GM18951 (cell line): Measurements from ENCODE around the gene STRIT1.
"Not testable (repeated sequence)": the region's sequence is repeated elsewhere in the genome, so short reads cannot be mapped to it uniquely, and the experiment has no call there.

Experiments
- POLR2A ChIP-seq: IDR thresholded peaks from 4 replicates; pipeline ENCODE4 v1.6.1; 2011; ENCODE audit warnings: mild to moderate bottlenecking; ENCODE audit not compliant: insufficient read length, insufficient read depth; ENCODE audit errors: extremely low read depth
- in situ Hi-C: fragments of 300-500 bp; cut with MboI; formaldehyde crosslinking; loops from one replicate; pipeline ENCODE4 v1.12.0; 2022; ENCODE audit warnings: low sequenced_read_pairs, mixed read lengths, inconsistent platforms; ENCODE audit not compliant: unreplicated experiment

STRIT1 gene

DNA sequence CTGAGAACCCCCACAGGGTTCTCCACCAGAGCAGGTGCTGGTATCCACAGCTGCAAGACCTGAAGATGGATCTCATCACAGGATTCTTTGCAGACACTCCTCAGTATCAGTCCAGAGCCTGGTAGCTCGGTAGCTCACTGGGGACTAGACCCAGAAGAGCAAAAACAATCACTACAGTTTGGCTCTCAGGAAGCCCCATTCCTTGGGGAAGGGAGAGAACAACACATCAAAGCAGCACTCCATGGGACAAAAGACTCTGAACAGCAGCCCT, 22.2 kb downstream of the STRIT1 start:
- in situ Hi-C loops = no loop called here
- no peak for TF ChIP-seq POLR2A

DNA sequence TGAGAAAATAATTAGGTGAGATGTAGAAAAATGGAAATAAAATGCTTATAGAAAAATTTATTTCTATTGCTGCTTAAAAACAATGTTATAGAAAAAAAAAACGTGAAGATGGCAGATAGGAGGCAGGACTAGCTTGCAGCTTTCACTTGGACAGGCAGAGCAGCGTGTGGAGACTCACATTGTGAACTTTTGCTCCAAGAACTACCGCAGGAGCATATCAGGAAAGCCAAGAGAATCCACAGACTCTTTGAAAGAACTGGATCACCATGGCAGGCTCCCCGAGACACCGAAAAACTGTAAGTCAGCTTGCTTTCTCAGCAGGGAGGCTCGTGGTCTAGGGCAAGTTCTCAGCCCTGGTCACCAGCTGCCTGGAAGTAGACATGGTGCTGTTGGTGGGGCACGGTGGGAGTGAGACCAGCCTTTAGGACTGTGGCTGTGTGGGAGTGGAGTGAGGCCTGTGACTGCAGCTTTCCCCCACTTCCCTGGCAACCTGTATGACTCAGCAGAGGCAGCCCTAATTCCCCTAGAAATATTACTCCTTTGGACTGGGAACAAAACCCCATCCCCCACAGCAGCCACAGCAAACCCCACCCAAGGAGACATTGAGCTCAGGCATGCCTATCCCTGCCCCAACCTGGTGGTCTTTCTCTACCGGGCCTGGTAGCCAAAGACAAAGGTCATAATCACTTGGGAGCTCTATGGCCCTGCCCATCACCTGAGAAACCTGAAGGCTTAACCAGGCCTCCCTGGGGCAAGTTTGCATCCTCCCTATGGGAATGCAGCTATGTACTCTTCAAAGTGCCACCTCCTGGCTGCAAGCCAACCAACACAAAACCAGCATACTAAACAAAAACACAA, 22.8 kb downstream of the STRIT1 start:
- in situ Hi-C loops = no loop called here
- TF ChIP-seq POLR2A = no peak

DNA sequence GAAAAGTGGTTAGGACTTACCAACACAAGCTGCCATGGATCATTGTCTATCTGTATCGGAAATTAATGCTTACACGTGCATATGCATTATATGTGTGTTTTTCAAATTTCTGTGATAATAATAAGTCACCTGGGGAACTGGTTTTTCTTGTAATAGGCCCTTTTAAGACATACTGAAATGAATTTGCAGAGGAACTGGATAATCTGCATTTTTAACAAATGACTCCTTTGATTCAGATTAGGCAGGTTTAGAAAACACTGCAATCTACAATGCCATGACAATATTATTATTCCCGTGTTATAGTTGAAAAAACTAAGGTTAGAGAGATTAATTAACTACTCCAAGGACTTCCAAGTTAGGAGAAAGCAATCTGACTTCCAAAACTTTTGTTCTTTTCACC, 23.4 kb downstream of the STRIT1 start:
- in situ Hi-C loops = no loop called here

DNA sequence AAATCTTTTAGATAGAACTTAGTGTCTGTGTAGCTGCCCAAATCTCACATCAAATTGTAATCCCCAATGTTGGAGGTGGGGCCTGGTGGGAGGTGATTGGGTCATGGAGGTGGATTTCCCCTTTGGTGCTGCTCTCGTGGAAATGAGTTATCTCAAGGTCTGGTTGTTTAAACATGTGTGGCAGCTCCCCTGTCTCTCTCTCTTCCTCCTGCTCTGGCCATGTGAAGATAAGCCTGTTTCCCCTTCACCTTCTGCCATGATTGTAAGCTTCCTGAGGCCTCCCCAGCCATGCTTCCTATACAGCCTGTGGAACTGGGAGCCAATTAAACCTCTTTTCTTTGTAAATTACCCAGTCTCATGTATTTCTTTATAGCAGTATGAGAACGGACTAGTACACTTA, 30.6 kb downstream of the STRIT1 start:
- in situ Hi-C loops = not testable (repeated sequence)

More for the DNA sequence above, 23.4 kb downstream of the STRIT1 start:
- no peak for TF ChIP-seq POLR2A

DNA sequence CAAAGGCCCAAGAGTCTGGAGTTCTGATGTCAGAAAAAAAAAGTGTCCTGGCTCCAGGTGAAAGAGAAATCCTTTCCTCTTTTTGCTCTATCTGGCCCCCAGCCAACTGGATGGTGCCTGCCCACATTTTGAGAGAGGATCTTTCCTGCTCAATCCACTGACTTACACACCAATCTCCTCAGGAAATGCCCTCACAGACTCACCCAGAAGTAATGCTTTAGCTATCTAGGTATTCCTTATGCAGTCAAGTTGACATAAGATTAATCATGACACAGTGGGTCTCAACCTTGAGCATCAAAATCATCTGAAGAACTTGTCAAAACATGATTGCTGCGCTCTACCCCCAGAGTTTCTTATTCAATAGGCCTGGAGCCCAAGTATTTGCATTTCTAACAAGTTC, 31.2 kb downstream of the STRIT1 start:
- in situ Hi-C loops = no loop called here
- no peak for TF ChIP-seq POLR2A

DNA sequence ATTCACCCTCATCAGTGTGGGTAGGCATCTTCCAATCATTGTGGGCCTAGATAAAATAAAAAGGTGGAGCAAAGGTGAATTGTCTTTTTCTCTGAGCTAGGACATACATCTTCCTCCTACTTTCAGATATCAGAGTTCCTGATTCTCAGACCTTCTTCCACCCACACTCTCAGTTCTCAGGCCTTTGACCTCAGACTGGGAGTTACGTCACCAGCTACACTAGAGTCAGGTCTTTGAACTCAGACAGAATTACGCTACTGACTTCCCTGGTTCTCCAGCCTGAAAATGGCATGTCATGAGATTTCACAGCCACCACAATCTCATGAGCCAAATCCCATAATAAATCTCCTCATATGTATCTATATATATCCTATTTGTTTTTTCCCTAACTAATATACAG, 39.0 kb downstream of the STRIT1 start:
- no peak for TF ChIP-seq POLR2A
- in situ Hi-C loops = no loop called here

DNA sequence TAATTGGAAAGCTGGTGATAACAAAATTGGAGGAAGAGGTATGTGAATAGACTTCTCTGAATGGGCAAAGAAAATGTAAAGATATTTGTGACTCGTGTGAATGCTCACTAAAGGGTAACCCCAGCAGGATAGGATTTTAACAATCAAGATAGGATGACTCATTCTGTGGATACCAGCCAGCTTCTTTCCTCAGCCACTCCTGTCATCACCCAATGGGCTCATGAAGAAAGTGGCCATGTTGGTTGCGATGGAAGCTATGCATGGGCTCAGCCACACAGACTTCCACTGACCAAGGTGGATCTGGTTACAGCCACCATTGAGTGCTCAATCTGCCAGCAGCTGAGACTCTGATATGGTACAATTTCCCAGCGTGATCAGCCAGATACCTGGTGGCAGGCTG, 40.9 kb downstream of the STRIT1 start:
- in situ Hi-C loops = no loop called here
- no peak for TF ChIP-seq POLR2A

DNA sequence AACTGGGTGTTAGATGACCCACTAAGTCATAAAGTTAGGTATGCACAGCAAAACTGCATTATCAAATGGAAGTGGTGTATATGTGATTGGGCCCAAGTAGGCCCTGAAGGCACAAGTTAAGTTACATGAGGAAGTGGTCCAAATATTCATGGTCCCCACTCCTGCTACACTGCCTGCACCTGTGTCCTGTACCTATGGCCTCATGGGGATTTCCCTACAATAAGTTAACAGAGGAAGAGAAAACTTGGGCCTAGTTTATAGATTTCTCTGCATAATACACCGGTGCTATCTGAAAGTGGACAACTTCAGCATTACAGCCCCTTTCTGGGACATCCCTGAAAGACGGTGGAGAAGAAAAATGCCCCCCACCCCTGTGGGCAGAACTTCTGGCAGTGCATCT, 41.5 kb downstream of the STRIT1 start:
- in situ Hi-C loops = no loop called here
- TF ChIP-seq POLR2A = no peak

DNA sequence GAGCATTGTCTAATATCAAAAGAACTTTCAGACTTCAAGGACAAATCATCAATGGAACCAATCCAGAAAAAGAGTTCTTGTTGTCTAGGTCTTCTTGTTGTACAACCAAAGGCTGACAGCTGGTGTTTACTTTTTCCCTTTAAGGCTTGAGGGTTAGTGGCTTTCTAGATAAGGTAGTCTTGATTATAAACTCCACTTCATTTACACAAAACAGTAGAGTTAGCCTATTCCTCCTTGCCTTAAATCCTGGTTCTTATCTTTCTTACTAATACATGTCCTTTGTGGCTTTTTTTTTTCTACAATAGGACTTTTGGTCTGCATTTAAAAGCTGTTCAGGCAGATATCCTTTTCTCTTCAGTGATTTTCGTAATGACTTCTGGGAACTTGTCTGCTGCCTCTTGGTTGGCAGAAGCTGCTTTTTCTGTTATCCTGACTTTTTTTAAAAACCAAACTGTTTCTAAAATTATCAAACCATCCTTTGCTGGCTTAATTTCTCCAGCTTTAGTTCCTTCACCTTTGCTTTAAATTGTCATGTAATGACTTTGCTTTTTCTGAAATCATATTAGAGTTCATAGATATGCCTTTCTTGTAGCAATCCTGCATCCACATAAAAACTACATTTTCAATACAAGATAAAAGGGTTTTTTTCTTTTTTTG, 44.8 kb downstream of the STRIT1 start:
- no peak for TF ChIP-seq POLR2A
- in situ Hi-C loops = no loop called here

DNA sequence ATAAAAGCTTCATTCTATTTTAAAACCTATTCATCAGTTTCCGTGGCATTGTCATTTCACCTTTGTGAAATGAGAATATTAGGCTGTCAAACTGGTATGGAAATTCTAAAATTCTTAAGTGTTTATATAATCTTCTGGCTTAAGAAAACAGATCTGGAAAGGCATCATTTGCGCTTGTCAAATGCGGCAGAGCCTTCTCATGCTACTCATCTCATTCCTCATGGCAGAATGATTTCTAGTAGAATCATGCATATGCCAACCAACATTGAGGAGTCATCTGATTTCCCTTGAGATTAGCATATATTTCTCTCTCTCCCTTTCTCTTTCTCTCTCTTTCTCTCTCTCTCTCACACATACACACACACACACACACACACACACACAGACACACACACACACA, 48.8 kb downstream of the STRIT1 start:
- TF ChIP-seq POLR2A = no peak
- in situ Hi-C loops = no loop called here

DNA sequence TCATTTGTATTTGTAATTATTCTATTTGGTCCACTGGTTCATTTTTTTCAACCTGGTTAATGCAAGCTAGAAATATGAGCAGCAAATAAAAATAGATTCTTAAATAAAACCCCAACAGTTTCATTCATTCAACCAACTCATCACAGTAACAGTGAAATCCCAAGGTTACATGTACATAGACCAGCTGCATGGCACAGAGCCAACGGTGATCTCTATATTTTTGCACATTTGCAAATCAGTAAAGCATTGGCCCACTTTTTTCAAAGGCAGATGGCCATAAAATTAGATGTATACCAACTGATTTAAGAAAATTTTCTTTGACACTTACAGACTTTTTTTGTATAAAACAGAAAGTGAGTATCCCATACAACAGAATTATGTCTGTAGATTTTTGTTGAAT, 49.3 kb downstream of the STRIT1 start:
- no peak for TF ChIP-seq POLR2A
- in situ Hi-C loops = no loop called here

DNA sequence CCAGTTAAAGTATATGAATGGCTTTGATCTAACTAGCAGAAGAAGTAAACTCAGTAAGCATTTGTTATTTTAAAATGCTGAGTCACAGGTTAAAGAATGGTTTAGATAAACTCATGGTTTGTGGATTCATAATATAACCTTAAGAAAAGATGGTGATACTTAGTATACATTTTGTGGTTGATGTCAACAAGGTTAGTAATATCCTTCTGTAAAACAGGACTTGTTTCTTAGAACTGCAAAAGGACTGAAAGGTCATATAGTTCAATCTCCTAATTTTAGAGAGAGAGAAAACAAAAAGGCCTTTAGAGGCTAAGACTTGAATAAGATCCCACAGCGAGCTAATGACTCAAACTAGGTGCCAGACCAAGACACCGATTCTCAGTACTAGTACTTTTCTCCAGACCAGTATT, 50.0 kb downstream of the STRIT1 start:
- in situ Hi-C loops = no loop called here
- no peak for TF ChIP-seq POLR2A

DNA sequence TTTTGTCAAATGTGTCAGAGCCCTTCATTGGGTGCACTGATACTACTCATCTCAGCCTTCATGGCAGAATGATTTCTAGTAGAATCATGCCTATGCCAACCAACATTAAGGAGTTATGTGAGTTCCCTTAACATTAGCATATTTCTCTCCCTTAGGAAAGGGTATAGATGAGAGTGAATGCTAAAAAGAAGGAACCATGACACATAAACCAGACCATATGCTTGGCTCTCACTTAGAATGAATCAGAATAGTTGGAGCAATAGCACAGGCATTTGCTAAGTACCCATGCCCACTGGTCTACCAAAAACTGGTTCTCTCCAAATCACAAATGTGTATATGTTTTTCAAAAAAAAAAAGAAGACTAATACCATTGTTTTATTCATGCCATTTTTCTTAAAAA, 51.1 kb downstream of the STRIT1 start:
- TF ChIP-seq POLR2A = no peak
- in situ Hi-C loops = no loop called here

DNA sequence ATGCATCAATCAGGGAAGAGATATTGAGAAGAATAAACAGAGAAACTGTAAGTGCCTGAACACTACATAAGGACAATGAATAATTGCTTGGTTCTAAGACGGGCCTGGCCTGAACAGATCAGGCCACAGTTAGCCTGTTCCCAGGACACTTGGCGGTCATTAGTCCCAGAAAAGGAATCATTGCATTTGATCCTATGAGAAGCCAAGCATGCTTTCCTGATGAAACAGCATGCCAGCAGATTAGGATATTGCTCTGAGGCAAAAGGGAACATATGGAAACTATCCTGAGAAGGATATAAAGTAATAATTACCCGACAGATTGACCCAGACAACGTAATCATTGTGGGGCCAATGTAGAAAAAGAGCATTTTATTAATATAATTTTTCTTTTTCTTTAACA, 51.9 kb downstream of the STRIT1 start:
- in situ Hi-C loops = no loop called here
- TF ChIP-seq POLR2A = no peak
